Measurements from ENCODE around the gene ST3GAL3. TPM values are rescaled to one million over a fixed set of nuclear protein-coding genes. Genes with fewer than 3 reads are reported as not detected.

The ST3GAL3 gene
- total and polyA plus RNA-seq, 4 donors: 20.2 to 32.0 (median 27.0) TPM

DNA sequence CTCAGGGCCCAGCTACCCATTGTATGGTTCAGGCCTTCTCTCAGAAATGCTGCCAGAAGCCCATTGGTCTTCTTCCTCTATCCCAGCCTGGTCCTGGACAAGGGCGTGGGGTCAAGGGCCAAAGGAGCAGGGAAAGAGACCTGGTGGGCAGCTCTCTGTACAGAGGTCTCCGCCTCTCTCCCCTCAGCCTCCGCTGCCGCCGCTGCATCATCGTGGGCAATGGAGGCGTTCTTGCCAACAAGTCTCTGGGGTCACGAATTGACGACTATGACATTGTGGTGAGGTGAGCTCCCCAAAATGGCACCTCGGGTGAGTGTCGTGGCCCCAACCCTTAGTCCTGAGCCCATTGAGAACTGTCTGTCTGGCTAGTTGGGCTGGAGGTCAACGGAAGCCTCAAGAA, 191.6 kb downstream of the ST3GAL3 start:
- H3K4me3 ChIP-seq (ENCODE audit: low read length in 2 of 2): no peak overlapping the region
- no peaks in the 10 kb centered on the region for H3K9me3 ChIP-seq (ENCODE audit: control insufficient read depth, low read length)
- 97 to 100% methylated on average over 12 of the region's 12 CpGs for WGBS, 2 donors
- H3K36me3 ChIP-seq (ENCODE audit: control insufficient read depth in 1 of 2, insufficient read depth in 2 of 2, low read length in 1 of 2): peaks cover 0 to 6% of the 10 kb centered on the region in 2 donors
- intact Hi-C loops (cut with DNase I): no loop called here
- H3K4me1 ChIP-seq (ENCODE audit: control insufficient read depth in 1 of 2, insufficient read depth in 2 of 2, low read length in 2 of 2): no peaks in the 10 kb centered on the region
- H3K27me3 ChIP-seq (ENCODE audit: control insufficient read depth in 1 of 2, insufficient read depth in 2 of 2, low read length in 1 of 2): no peaks in the 10 kb centered on the region
- ATAC-seq (ENCODE audit: low FRiP score) (no peak), DNase-seq (no peak)
- H3K27ac ChIP-seq (ENCODE audit: low read depth in 1 of 2, low read length in 2 of 2): no peak overlapping the region

GRCh38 chr1:43900386-43900785, 193.1 kb downstream of the ST3GAL3 start:
- DNase-seq: no peak
- Histone ChIP-seq H3K9me3 (ENCODE audit: control insufficient read depth, low read length) (no peaks in the 10 kb centered on the region), H3K27me3 (ENCODE audit: control insufficient read depth in 1 of 2, insufficient read depth in 2 of 2, low read length in 1 of 2) (no peaks in the 10 kb centered on the region), H3K27ac (ENCODE audit: low read depth in 1 of 2, low read length in 2 of 2) (no peak overlapping the region), H3K4me3 (ENCODE audit: low read length in 2 of 2) (no peak overlapping the region), H3K36me3 (ENCODE audit: control insufficient read depth in 1 of 2, insufficient read depth in 2 of 2, low read length in 1 of 2) (peaks cover 0 to 3% of the 10 kb centered on the region in 2 donors), H3K4me1 (ENCODE audit: control insufficient read depth in 1 of 2, insufficient read depth in 2 of 2, low read length in 2 of 2) (no peaks in the 10 kb centered on the region)
- no peak for ATAC-seq (ENCODE audit: low FRiP score)
- intact Hi-C loops (cut with DNase I): no loop called here
- WGBS, 2 donors: 84 to 88% methylated on average over 3 of the region's 3 CpGs

- Histone ChIP-seq H3K27ac (ENCODE audit: low read depth in 1 of 2, low read length in 2 of 2) (no peak overlapping the region), H3K36me3 (ENCODE audit: control insufficient read depth in 1 of 2, insufficient read depth in 2 of 2, low read length in 1 of 2) (peaks cover 0 to 3% of the 10 kb centered on the region in 2 donors), H3K4me1 (ENCODE audit: control insufficient read depth in 1 of 2, insufficient read depth in 2 of 2, low read length in 2 of 2) (no peaks in the 10 kb centered on the region), H3K27me3 (ENCODE audit: control insufficient read depth in 1 of 2, insufficient read depth in 2 of 2, low read length in 1 of 2) (no peaks in the 10 kb centered on the region), H3K4me3 (ENCODE audit: low read length in 2 of 2) (no peak overlapping the region), H3K9me3 (ENCODE audit: control insufficient read depth, low read length) (no peaks in the 10 kb centered on the region)
- 90 to 92% methylated on average over 7 of the region's 7 CpGs for WGBS, 2 donors
- no peak for DNase-seq
- ATAC-seq (ENCODE audit: low FRiP score): no peak
- intact Hi-C loops (cut with DNase I): no loop called here
Measured at GRCh38 chr1:43901196-43901961, 194.0 kb downstream of the ST3GAL3 start.

DNA sequence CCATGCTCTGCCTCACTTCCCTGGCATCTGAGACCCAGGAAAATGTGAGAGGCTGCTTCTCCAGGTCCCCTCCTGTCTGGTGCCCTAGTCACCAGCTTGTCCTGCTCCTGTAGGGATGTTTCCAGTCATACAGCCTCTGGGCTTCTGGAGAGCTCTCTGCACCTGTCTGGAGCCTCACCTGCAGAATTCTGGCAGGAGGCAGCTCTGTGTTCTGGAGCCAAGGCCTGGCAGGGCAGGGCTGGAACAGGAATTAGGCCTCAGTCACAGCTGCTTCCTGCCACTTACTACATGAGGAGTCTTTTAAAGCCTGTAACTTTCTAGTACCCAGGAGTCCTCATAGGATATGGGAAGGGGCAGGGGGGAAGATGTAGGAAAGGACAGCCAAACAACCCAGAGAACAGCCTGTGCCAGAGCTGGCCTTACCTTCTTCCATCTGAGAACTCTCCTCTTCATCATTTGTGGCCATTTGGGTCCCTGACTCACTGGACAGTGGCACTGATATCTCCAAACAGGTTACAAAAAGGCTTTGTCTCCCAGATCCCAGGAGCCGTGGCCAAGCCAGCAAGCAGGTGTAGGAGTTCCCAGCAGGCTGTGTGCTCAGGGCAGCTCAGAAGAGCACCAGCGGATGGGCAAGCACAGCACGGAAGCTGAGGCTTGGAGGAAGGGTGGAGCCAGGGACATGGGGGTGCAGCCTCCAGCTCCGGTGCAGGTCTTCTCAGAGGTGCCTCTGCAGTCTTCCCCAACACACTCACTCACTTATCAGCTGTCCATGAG, 194.9 kb downstream of the ST3GAL3 start:
- ATAC-seq (ENCODE audit: low FRiP score): no peak

GRCh38 chr1:43904660-43905551, 197.6 kb downstream of the ST3GAL3 start:
- intact Hi-C loops (cut with DNase I): no loop called here
- ATAC-seq (ENCODE audit: low FRiP score) (no peak), DNase-seq (no peak)
- H3K36me3 ChIP-seq (ENCODE audit: control insufficient read depth in 1 of 2, insufficient read depth in 2 of 2, low read length in 1 of 2): peaks cover 0 to 3% of the 10 kb centered on the region in 2 donors
- no peak overlapping the region for H3K27ac ChIP-seq (ENCODE audit: low read depth in 1 of 2, low read length in 2 of 2)
- no peaks in the 10 kb centered on the region for H3K27me3 ChIP-seq (ENCODE audit: control insufficient read depth in 1 of 2, insufficient read depth in 2 of 2, low read length in 1 of 2)
- H3K4me3 ChIP-seq (ENCODE audit: low read length in 2 of 2): no peak overlapping the region
- WGBS, 2 donors: 62 to 68% methylated on average over 6 to 7 of the region's 7 CpGs
- H3K4me1 ChIP-seq (ENCODE audit: control insufficient read depth in 1 of 2, insufficient read depth in 2 of 2, low read length in 2 of 2): no peaks in the 10 kb centered on the region
- no peaks in the 10 kb centered on the region for H3K9me3 ChIP-seq (ENCODE audit: control insufficient read depth, low read length)

More for the DNA sequence above, 194.9 kb downstream of the ST3GAL3 start:
- Histone ChIP-seq H3K4me3 (ENCODE audit: low read length in 2 of 2) (no peak overlapping the region), H3K4me1 (ENCODE audit: control insufficient read depth in 1 of 2, insufficient read depth in 2 of 2, low read length in 2 of 2) (no peaks in the 10 kb centered on the region), H3K36me3 (ENCODE audit: control insufficient read depth in 1 of 2, insufficient read depth in 2 of 2, low read length in 1 of 2) (peaks cover 0 to 3% of the 10 kb centered on the region in 2 donors), H3K9me3 (ENCODE audit: control insufficient read depth, low read length) (no peaks in the 10 kb centered on the region), H3K27me3 (ENCODE audit: control insufficient read depth in 1 of 2, insufficient read depth in 2 of 2, low read length in 1 of 2) (no peaks in the 10 kb centered on the region), H3K27ac (ENCODE audit: low read depth in 1 of 2, low read length in 2 of 2) (no peak overlapping the region)
- intact Hi-C loops (cut with DNase I): no loop called here
- WGBS, 2 donors: 96 to 98% methylated on average over 4 of the region's 4 CpGs
- no peak for DNase-seq

DNA sequence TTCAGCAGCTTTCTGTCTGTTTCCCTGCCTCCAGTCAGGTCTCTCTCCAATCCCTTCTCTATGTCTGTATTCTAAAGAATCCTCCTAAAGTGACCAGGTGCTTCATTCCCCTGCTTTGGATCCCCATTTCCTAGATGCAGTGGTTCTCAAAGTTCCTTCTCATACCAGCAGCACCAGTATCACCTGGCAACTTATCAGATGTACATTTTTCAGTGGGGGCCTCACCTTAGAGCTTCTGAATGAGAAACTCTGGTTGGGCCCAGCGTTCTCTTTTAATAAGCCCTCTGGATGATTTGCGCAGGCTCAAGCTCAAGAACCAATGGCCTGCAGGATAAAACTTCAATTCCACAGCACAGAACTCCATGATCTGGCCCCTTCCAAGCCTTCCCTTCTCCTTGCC, 200.9 kb downstream of the ST3GAL3 start:
- Histone ChIP-seq H3K27ac (ENCODE audit: low read depth in 1 of 2, low read length in 2 of 2) (no peak overlapping the region), H3K4me3 (ENCODE audit: low read length in 2 of 2) (no peak overlapping the region), H3K27me3 (ENCODE audit: control insufficient read depth in 1 of 2, insufficient read depth in 2 of 2, low read length in 1 of 2) (no peaks in the 10 kb centered on the region), H3K4me1 (ENCODE audit: control insufficient read depth in 1 of 2, insufficient read depth in 2 of 2, low read length in 2 of 2) (no peaks in the 10 kb centered on the region), H3K9me3 (ENCODE audit: control insufficient read depth, low read length) (no peaks in the 10 kb centered on the region), H3K36me3 (ENCODE audit: control insufficient read depth in 1 of 2, insufficient read depth in 2 of 2, low read length in 1 of 2) (peaks cover 0 to 3% of the 10 kb centered on the region in 2 donors)
- no peak for ATAC-seq (ENCODE audit: low FRiP score)
- DNase-seq: no peak
- 96 to 98% methylated on average over 2 of the region's 2 CpGs for WGBS, 2 donors
- intact Hi-C loops (cut with DNase I): no loop called here

GRCh38 chr1:43908858-43909257, 201.5 kb downstream of the ST3GAL3 start:
- intact Hi-C loops (cut with DNase I): no loop called here
- Histone ChIP-seq H3K27ac (ENCODE audit: low read depth in 1 of 2, low read length in 2 of 2) (no peak overlapping the region), H3K9me3 (ENCODE audit: control insufficient read depth, low read length) (no peaks in the 10 kb centered on the region), H3K27me3 (ENCODE audit: control insufficient read depth in 1 of 2, insufficient read depth in 2 of 2, low read length in 1 of 2) (no peaks in the 10 kb centered on the region), H3K4me3 (ENCODE audit: low read length in 2 of 2) (no peak overlapping the region), H3K4me1 (ENCODE audit: control insufficient read depth in 1 of 2, insufficient read depth in 2 of 2, low read length in 2 of 2) (no peaks in the 10 kb centered on the region), H3K36me3 (ENCODE audit: control insufficient read depth in 1 of 2, insufficient read depth in 2 of 2, low read length in 1 of 2) (peaks cover 0 to 3% of the 10 kb centered on the region in 2 donors)
- ATAC-seq (ENCODE audit: low FRiP score) (no peak), DNase-seq (no peak)
- WGBS, 2 donors: 95% methylated on average over 5 of the region's 5 CpGs

DNA sequence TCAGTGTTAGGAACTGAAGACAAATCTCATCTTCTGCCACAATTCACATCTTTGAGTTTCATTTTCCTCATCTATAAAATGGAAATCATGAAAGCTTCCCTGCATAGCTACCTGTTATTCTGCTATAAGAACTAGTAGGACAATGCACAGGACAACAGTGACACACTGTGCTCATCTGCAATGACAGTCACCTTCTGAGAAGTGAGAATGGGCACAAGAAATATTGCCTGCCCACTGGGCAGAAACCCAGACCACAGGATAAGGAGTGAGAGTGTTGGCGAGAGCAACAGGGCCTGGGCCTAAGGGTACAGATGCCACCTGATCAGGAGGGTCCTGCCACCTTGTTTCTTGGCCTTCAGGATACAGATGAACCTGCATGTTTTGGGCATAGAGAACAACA, 203.0 kb downstream of the ST3GAL3 start:
- Histone ChIP-seq H3K36me3 (ENCODE audit: control insufficient read depth in 1 of 2, insufficient read depth in 2 of 2, low read length in 1 of 2) (peaks cover 0 to 3% of the 10 kb centered on the region in 2 donors), H3K27me3 (ENCODE audit: control insufficient read depth in 1 of 2, insufficient read depth in 2 of 2, low read length in 1 of 2) (no peaks in the 10 kb centered on the region), H3K4me3 (ENCODE audit: low read length in 2 of 2) (no peak overlapping the region), H3K27ac (ENCODE audit: low read depth in 1 of 2, low read length in 2 of 2) (no peak overlapping the region), H3K9me3 (ENCODE audit: control insufficient read depth, low read length) (no peaks in the 10 kb centered on the region), H3K4me1 (ENCODE audit: control insufficient read depth in 1 of 2, insufficient read depth in 2 of 2, low read length in 2 of 2) (no peaks in the 10 kb centered on the region)
- DNase-seq (no peak), ATAC-seq (ENCODE audit: low FRiP score) (no peak)
- intact Hi-C loops (cut with DNase I): no loop called here
- WGBS, 2 donors: 89 to 92% methylated on average over 1 of the region's 1 CpG
